Measurements from ENCODE around the gene SALL3.

SALL3 gene

DNA sequence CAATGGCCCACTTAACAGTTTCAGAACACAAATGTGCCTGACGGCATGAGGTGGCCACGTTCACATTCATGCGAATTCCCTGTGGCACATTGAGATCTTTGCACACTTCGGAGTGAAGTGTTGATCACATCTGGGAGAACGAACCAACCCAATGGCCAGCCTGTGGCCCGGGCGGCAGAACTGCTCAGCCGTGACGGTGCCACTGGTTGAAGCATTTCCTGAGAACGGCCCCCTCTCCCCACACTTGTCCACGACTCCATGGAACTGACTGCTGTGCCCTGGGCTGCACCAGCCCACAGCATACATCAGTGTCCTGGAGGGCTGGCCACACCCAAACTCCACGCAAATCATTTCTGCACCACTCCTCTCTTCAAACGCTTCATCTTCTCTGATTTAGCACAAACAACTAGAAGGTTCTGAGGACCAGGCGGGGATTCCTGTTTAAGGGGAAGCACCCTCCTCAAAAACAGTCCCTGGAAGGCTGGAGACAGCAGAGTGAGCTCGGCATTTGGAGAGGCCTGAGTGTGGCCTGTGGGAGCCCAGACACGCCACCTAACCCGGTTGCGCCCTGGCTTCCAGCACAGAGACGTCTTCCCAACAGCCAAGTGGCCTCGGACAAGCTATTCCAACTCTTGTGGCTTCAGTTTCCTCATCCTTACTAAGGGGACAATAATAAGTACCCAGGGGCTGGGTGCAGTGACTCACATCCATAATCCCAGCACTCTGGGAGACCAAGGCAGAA is 9.9 kb upstream of the SALL3 start:
- H2AFZ ChIP-seq (ENCODE audit: low read depth, low read length): no peak overlapping the region
- H3K4me1 ChIP-seq (ENCODE audit: insufficient read depth, low read length): no peaks in the 10 kb centered on the region
- peaks cover 70% of the 10 kb centered on the region for H3K27me3 ChIP-seq (ENCODE audit: insufficient read depth, low read length)
- H3K36me3 ChIP-seq (ENCODE audit: insufficient read depth, low read length): no peaks in the 10 kb centered on the region
- H3K4me3 ChIP-seq (ENCODE audit: low read length): no peak overlapping the region
- no peaks in the 10 kb centered on the region for H3K9me3 ChIP-seq (ENCODE audit: low read length)

DNA sequence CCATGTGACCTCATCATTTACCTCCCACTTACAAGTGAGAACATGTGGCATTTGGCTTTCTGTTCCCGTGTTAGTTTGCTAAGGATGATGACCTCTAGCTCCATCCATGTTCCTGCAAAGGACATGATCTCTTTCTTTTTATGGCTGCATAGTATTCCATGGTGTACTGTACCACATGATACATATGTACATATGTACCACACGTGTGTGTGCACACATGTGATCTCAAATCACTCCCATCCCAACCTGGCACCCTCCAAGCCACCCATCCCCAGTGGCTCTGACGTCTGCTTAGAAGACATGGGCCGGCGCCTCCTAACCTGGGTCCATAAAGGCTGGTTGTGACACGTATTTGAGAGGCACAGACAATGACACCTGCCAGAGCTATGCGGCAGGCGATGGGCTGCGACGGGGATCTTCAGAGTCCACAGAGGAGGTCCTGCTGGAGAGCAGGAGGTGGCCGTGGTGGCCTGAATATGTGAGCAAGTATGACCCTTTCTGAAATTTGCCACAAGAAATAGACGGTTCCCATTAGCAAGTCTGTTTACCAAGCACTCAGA is 8.8 kb upstream of the SALL3 start:
- Histone ChIP-seq H3K9me3 (ENCODE audit: low read length) (no peaks in the 10 kb centered on the region), H2AFZ (ENCODE audit: low read depth, low read length) (no peak overlapping the region), H3K4me1 (ENCODE audit: insufficient read depth, low read length) (no peaks in the 10 kb centered on the region), H3K4me3 (ENCODE audit: low read length) (no peak overlapping the region), H3K36me3 (ENCODE audit: insufficient read depth, low read length) (no peaks in the 10 kb centered on the region), H3K27me3 (ENCODE audit: insufficient read depth, low read length) (peaks cover 81% of the 10 kb centered on the region)

DNA sequence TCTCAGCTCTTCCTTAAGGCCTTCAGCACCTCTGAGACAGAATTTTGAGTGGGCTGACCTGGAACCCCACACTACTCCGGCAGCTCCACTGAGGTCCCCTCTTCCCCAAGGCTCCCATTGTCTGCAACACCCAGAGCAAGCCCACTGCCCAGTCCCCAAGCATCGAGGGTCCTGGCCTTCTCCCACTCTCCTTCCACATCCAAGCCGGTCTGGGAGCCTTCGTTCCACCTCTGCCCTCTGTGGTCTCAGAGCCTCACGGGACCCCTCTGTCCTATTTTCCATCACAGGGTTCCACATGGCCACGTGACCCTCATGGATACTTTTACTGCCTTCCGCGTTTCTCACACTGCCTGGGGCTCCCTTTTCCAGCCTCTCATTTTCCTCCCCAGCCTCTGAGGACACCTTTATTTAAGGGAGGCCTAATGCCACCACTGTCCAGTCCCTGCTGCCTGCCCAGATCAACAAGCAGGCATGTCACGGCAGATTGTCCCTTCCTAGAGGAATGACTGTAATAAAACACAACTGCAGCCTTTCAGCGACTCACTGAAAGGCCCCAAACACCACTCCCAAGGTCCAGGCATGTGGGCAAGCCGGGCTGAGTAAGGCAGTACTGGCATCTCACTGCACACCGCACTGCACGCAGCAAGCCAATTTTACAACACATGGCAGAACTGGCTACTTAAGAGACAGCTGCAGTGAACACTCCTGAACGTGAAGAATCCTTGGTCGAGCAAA is 7.9 kb upstream of the SALL3 start:
- Histone ChIP-seq H2AFZ (ENCODE audit: low read depth, low read length) (no peak overlapping the region), H3K4me1 (ENCODE audit: insufficient read depth, low read length) (no peaks in the 10 kb centered on the region), H3K27me3 (ENCODE audit: insufficient read depth, low read length) (peaks cover 85% of the 10 kb centered on the region), H3K4me3 (ENCODE audit: low read length) (no peak overlapping the region), H3K9me3 (ENCODE audit: low read length) (no peaks in the 10 kb centered on the region), H3K36me3 (ENCODE audit: insufficient read depth, low read length) (no peaks in the 10 kb centered on the region)

DNA sequence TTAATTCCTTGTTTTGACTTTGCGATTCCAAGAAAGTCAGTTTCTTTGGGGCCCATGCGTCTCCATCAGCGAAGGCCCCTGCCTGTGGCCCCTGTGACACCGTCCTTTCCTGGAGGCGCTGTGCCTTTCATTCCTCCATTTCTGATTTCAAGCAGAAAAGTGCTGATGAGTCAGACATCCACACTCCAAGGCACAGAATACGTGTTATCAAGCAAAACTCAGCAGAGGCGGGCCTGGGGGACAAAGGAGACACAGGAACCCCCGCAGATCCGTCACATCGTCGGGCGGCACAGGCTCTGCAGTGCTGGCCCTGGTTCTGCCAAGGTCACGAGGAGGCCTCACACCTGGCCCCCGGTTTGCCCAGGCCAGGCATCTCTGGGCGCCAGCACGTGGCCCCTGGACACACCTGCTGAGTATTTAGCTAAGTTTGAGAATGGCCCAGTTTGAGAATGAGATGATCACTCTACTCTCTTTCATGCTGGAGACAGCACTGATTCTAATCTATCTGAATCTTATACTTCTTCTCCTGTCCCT is 7.2 kb upstream of the SALL3 start:
- H3K9me3 ChIP-seq (ENCODE audit: low read length): no peaks in the 10 kb centered on the region
- H3K36me3 ChIP-seq (ENCODE audit: insufficient read depth, low read length): no peaks in the 10 kb centered on the region
- peaks cover 91% of the 10 kb centered on the region for H3K27me3 ChIP-seq (ENCODE audit: insufficient read depth, low read length)
- H2AFZ ChIP-seq (ENCODE audit: low read depth, low read length): peak overlapping the region; percentile 22
- H3K4me1 ChIP-seq (ENCODE audit: insufficient read depth, low read length): no peaks in the 10 kb centered on the region
- no peak overlapping the region for H3K4me3 ChIP-seq (ENCODE audit: low read length)

DNA sequence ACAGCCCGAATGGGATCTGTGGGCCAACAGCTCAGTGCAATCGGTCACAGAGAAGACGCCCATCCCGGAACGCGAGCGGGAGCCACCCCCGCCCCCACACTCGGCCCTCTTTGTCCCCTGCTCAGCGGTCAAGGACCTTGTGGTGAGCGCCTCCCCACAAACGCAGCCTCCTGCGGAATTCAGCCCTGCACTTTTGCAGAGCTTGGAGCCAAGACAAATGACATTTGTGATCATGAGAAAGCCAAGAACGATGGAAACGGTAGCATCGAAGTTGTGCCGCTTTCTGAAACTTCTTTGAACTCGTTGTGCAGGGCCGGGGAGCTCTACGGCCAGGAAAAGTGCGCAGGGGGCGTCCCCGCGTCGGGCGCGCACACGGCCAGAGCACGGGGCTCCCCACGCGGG is 6.7 kb upstream of the SALL3 start:
- Histone ChIP-seq H3K4me1 (ENCODE audit: insufficient read depth, low read length) (no peaks in the 10 kb centered on the region), H2AFZ (ENCODE audit: low read depth, low read length) (peak overlapping the region; percentile 22), H3K36me3 (ENCODE audit: insufficient read depth, low read length) (no peaks in the 10 kb centered on the region), H3K4me3 (ENCODE audit: low read length) (no peak overlapping the region), H3K9me3 (ENCODE audit: low read length) (no peaks in the 10 kb centered on the region), H3K27me3 (ENCODE audit: insufficient read depth, low read length) (peaks cover 92% of the 10 kb centered on the region)

DNA sequence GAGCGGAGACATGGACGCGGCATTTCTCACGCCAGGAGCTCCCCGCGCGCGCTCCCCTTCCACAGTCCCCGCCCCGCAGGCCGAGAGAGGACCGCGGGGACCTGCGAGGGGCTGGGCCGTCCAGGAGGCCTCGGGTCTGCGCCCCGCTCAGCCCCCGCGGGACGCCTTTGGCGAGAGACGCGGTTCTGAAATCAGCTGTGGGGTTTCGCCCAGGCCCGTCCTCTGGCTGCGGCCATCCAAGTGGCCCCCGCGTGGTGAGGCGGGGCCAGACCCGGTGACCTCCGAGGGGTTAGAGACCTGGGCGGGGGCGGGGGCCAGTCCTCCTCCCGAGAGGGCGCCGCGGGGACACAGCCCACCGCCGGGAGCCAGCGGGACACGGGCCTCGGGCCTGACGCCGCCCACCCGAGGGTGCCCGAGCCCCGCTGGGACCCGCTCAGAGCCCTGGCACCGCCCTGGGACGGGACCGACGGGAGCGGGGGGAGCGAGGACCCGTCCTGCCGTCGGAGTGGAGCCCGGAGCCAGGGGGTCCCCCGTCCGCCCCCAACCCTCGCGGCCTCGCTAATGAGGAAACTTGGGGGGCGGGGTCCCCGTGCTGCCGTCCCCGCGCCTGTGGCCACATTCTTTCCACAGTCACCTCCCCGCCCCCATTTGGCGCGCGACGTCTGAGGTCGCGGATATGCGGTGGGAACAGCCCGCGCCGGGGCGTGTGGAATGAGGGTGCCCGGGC is 6.1 kb upstream of the SALL3 start:
- Histone ChIP-seq H2AFZ (ENCODE audit: low read depth, low read length) (peak overlapping the region; percentile 22), H3K27me3 (ENCODE audit: insufficient read depth, low read length) (peaks cover 96% of the 10 kb centered on the region), H3K4me1 (ENCODE audit: insufficient read depth, low read length) (no peaks in the 10 kb centered on the region), H3K36me3 (ENCODE audit: insufficient read depth, low read length) (no peaks in the 10 kb centered on the region), H3K9me3 (ENCODE audit: low read length) (no peaks in the 10 kb centered on the region), H3K4me3 (ENCODE audit: low read length) (no peak overlapping the region)

DNA sequence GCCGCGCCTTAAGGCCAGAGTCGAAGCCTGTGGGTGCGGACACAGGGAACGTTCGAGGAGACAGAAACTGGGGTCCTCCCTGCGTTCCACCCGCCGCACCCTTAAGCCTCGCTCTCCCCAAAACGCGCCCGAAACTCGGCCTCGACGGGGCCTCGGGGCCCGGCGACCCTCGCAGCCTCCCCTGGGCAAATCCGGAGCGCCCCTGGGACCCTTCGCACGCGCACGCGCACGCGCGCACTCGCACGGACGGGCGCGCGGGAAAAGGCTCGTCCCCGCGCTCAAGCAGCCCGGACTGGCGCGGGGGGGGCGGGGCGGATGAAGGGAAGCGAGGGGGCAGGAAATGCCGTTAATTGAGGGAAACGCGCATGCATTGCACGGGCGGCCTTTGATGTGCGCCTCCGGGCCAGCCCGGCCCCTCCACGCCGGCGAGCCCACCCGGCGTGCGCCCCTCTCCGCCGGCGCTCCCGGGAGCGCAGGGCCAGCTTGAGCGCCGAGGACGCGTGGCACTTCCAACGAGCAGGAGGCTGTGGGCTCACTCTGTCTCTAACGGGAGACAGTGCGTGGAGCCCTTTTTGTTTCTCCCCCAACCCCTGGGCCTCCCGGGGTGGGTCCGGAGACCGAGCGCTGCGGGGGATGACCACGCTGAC is 5.4 kb upstream of the SALL3 start:
- Histone ChIP-seq H3K4me3 (ENCODE audit: low read length) (no peak overlapping the region), H3K27me3 (ENCODE audit: insufficient read depth, low read length) (peaks cover 94% of the 10 kb centered on the region)

DNA sequence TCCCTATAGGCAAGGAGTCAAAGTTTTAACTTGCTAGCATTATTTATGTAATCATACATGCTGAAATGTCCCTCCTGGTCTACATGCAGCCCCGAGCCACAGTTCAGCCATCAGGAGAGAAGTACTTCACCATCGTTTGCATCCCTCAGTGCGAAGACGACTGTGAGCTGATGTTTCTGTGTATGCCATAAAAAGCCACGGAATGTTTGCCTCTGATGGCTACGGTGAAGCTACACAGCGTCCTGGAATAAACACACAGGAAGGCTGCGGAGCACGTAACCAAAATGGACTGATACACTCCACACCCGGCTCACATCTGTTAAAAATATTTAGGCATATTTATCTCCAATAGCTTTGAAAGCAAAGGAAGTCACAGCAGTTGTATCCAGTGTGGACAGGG is 4.3 kb upstream of the SALL3 start:
- H3K9me3 ChIP-seq (ENCODE audit: low read length): no peaks in the 10 kb centered on the region
- H2AFZ ChIP-seq (ENCODE audit: low read depth, low read length): no peak overlapping the region
- H3K36me3 ChIP-seq (ENCODE audit: insufficient read depth, low read length): no peaks in the 10 kb centered on the region
- H3K4me3 ChIP-seq (ENCODE audit: low read length): no peak overlapping the region
- H3K4me1 ChIP-seq (ENCODE audit: insufficient read depth, low read length): no peaks in the 10 kb centered on the region
- peaks cover 89% of the 10 kb centered on the region for H3K27me3 ChIP-seq (ENCODE audit: insufficient read depth, low read length)

More for the DNA sequence above, 5.4 kb upstream of the SALL3 start:
- Histone ChIP-seq H3K9me3 (ENCODE audit: low read length) (no peaks in the 10 kb centered on the region), H2AFZ (ENCODE audit: low read depth, low read length) (no peak overlapping the region), H3K4me1 (ENCODE audit: insufficient read depth, low read length) (no peaks in the 10 kb centered on the region), H3K36me3 (ENCODE audit: insufficient read depth, low read length) (no peaks in the 10 kb centered on the region)

DNA sequence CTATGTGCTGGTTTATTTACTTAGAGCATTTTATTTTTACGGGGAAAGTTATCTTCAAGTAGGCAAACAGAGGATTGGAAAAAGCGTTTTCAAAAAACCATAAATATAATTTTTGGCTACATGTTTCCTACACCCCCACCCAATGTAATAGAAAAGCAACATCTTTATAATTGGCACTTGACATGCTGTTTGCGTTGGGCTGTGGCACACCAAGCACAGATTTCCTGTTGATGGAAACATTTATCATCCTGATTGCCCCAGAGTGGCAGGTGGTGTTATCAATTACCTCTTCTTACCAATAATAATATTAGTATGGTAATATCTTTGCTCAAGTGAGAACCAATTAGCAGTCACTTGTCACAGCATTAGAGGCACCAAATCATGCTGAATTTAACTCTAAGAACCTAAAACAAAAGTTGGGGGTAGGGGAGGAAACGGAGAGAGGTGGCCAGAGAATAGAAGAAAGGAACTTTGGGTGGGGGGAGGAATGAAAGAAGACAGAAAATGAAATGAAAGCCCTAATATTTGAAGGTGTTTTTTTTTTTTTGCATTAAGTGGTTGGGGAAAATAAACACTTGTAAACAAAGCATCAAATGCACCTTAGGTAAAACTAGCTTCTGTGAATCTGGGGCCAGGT is 3.8 kb upstream of the SALL3 start:
- no peaks in the 10 kb centered on the region for H3K9me3 ChIP-seq (ENCODE audit: low read length)
- no peaks in the 10 kb centered on the region for H3K4me1 ChIP-seq (ENCODE audit: insufficient read depth, low read length)
- H2AFZ ChIP-seq (ENCODE audit: low read depth, low read length): no peak overlapping the region
- no peak overlapping the region for H3K4me3 ChIP-seq (ENCODE audit: low read length)
- H3K36me3 ChIP-seq (ENCODE audit: insufficient read depth, low read length): no peaks in the 10 kb centered on the region
- H3K27me3 ChIP-seq (ENCODE audit: insufficient read depth, low read length): peaks cover 90% of the 10 kb centered on the region

DNA sequence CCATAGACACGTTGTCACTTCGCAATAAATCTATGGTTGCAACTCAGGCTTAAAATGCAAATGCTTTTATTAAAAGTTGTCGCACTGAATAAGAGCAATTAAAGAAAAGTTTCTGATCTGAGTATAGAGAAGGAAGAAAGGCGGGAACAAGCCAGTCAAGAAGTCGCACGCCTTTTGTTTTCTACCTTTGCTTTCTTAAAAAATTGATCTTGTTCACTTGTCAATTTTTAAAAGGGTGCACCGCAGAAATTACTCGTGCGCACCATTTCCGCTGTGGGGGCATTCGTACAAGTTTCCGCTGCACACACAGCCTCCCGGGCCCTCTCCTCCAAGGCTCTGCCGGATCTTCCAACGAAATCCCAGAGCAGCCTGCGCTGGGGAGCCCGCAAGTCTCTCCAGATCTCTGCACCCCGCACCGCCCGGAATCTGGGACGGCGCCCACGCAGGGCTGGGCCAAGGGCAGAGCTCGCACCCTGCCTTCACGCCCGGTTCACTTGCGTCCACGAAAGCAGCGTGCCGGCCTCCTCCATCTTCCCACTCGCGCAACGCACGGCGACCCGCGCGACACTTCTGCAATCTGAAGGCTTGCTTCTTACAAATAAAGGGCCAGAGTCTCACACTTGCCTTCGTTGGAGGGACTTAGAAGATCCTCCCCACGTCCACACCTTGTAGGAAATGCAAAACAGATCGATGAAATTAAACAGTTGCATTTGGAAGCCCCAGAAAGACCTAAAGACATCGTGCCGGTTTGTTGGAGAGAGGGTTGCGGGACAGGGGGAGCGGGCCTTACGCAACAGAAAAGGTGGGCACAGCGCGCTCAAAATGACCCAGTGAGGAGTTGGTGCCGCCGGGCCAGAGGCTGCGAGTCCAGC is 2.6 kb upstream of the SALL3 start:
- H3K4me1 ChIP-seq (ENCODE audit: insufficient read depth, low read length): no peaks in the 10 kb centered on the region
- peaks cover 89% of the 10 kb centered on the region for H3K27me3 ChIP-seq (ENCODE audit: insufficient read depth, low read length)
- no peak overlapping the region for H3K4me3 ChIP-seq (ENCODE audit: low read length)
- no peak overlapping the region for H2AFZ ChIP-seq (ENCODE audit: low read depth, low read length)
- H3K9me3 ChIP-seq (ENCODE audit: low read length): no peaks in the 10 kb centered on the region
- H3K36me3 ChIP-seq (ENCODE audit: insufficient read depth, low read length): no peaks in the 10 kb centered on the region

DNA sequence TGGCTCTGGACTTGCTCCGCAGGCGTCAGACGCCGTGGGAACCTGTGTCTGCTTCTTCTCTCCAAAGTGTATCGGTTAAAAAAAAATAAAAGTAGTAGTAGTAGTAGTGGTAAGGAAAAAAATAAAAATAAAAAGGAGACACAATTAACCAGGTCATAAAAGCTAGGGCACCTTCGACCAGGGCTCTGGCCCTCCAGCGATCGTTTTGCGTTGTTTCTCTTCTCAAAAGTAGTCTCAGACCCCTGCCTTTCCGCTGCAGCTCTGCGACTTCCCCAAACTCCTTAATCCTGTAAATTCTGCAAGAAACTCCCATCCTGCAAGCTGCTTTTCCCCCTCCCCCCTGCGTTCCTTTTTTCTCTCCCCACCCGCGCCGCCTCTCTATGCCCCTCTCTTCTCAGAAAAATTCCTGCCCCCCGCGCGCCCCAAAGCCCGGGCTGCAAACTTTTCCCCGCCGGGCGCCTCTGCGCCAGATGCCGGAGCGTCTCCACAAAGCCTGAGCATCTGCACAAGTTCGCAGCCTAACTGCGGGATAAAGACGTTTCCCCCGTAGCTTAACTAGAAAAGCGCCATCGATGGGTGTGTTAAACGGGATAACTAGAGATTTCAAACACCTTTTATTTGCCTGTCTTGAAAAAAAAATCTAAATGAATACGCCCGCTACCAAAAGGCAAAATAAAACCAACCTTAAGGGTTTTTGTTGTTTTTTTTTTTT is 1.8 kb upstream of the SALL3 start:
- Histone ChIP-seq H3K9me3 (ENCODE audit: low read length) (no peaks in the 10 kb centered on the region), H3K36me3 (ENCODE audit: insufficient read depth, low read length) (no peaks in the 10 kb centered on the region), H2AFZ (ENCODE audit: low read depth, low read length) (no peak overlapping the region), H3K4me3 (ENCODE audit: low read length) (no peak overlapping the region), H3K27me3 (ENCODE audit: insufficient read depth, low read length) (peaks cover 89% of the 10 kb centered on the region), H3K4me1 (ENCODE audit: insufficient read depth, low read length) (no peaks in the 10 kb centered on the region)
